Stimulated activated CD4-positive, alpha-beta T cell treated with anti-CD3 and anti-CD28 coated beads, Interleukin-4, amount 100 ng/mL, for 1 hour (primary cell): ENCODE results near the gene SPOP.

ENCODE experiments used
- DNase-seq: peaks from one replicate; pipeline ENCODE4 v3.0.0-alpha.2; 2020

The SPOP gene

DNA sequence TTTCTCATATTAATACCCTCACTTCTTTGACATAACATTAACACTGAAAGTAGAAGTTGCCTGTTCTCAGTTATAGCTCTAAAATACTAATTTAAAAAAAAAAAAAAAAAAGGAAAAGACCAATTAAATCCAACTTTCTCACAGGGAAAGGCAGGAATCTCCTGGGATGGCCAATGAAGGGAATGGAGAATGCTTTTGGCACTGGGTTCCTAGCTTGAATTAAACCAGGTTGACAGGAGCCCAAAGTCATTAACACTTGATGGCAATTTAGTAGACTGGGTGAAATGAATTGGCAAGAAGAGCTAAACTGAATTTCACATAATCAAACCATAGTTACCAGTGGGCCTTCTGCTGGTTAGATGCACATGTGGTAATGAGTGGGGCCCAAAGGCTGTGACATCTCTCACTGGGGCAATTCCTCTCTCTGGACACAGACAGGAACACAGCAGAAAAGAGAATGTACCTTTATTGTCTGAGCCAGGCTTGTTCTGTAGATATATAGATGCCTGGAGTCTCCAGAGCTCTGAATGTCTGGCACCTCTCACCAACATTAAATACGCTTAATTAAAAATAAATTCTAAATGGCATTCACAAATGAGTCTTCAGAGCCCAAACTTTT is 64.6 kb downstream of the SPOP start:
- DNase-seq: no peak

DNA sequence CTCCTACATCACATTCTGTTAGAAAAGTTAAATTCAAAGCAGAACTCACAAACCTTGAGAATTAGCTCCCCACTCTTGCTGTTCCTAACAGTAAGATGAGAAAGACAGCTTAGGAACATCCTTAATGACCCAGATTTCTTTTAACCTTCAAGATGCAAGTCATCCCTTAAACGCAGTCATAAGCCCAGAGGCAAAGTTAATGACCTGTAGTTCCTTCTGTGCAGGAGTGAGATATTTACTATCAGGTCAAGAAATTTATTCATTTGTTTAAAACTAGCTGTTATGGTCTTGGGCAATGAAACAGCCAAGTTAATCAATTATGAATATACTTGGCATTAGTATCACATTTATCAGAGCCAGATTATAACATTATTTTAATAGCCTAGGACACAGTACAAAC is 65.2 kb downstream of the SPOP start:
- DNase-seq: no peak

DNA sequence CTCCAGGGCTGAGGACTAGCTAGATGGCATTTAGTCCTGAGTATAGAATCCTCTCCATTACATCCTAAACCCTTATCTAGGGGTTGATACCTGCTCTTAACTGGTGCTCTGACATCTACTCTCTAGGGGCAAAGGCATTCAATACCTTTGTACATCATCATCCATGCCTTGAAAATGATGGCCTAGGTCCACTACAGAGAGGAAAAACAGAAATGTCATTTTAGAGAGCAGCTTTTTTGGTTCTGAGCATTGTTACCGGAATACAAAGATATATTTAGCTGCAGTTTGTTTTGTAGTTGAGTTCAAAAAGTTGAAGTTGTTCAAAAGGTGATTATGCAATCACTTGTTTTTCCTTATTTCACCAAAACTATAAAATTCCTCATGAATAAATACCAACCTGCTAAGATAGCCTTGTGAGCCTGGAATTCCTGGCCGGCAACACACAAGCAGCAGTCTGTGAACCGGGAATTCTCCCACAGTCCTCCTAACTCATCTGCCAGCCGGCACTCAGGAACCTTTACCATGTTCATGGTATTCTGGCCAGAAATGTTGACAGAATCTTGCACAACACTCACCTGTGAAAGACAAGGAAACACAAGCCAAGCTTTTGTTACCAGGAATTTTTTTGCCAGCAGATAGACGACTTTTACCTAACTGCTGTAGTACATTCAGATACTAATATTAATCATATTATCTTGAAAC is 66.9 kb downstream of the SPOP start:
- DNase-seq: no peak

DNA sequence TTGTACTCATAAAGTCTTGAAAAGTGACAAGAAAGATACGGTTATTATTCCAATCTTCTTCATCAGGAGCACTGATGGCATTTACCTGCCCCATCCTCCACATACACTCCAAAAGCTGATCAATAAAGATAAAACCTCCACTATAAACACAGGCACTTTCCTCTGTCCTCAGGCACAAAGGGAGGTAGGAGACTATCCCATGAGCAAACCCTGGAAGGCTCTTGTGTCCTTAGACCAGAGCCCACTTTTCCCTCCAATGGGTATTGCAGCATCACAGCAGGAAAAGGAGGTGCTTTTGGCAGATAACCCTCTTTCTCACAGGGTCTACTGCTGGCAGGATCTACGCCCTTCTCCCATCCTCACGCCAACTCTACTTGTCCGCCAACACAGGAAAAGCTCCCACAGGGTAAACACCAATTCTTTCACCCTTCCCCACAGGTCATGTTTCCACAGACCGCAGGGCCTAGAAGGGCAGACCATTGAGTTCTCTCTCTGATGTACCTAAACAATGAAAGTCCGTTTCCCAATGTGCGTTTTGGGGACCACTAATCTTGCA is 73.5 kb downstream of the SPOP start:
- DNase-seq: no peak

GRCh38 chr17:49603720-49604119 is 74.2 kb downstream of the SPOP start:
- DNase-seq: no peak

- DNase-seq: no peak
Measured at GRCh38 chr17:49603238-49603637, 74.7 kb downstream of the SPOP start.

- DNase-seq: no peak
Measured at GRCh38 chr17:49602783-49603182, 75.1 kb downstream of the SPOP start.

DNA sequence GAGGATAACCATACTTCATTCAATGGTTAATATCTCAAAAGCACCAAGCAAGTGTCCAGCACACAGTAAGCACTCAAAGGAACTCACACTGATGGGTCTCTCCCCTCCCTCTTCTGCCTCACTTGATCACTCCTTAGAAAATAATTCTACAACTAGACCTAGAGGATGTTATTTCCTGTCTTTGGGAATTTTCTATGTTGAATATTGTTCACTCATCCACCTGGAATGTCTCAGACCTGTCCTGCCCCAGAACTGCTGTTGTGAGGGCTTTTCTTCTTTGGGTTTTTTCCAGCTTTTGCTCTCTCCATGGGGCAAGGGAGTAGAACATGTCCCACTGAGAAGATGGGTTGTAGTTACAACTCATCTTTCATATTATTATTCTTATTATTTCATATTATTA is 76.9 kb downstream of the SPOP start:
- no peak for DNase-seq

GRCh38 chr17:49598918-49599317 is 79.0 kb downstream of the SPOP start:
- DNase-seq: no peak

DNA sequence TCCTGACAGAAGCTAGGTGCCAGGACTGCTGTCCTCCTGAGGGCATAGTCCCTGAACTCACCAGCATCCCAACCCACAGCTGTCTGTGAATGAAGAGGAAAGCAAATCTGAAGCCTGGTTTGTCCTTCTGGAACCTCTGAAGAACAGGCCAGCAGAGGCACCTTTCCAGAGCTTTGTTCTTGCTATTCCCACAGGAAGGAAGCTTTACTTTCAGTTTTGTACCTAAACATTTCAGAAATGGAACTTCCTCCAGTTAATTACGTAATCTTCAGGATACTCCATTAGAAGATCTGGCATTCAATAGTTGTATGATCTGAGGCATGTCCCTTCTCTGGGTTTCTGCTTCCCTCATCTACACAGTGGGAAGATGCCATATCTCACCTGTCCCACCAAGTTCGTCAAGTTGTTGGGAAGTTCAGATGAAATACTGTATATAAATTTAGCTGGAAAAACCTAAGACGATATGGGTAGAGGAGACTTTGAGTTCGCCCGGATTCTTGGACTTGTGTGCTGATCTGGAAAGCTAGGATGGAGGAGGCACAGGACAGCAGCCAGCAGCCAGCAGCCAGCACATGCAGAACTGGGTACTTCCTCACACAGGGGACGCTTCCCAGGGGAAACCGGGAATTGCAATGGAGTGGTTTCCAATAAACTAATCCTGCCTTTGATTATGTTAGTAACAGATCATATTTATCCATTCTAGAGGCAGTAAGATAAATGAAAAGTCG is 79.8 kb downstream of the SPOP start:
- no peak for DNase-seq

DNA sequence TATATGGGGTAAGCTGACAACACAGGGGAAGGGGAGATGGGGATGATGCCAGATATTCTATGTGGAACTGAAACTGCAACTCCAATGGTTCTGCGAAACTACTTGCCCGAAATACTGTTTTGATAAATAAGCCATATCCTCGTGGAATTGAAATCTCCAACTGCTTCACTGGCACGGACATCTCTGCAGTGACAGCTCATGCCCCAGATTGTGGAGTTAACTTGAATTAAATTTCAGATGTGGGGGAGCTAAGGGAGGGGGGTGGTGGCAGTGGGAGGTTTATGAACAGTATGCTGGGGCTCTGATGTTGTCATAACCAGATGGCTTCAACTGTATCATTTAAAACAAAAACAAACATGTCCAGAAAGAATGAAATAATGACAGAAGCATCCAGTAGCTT is 80.5 kb downstream of the SPOP start:
- DNase-seq: no peak

DNA sequence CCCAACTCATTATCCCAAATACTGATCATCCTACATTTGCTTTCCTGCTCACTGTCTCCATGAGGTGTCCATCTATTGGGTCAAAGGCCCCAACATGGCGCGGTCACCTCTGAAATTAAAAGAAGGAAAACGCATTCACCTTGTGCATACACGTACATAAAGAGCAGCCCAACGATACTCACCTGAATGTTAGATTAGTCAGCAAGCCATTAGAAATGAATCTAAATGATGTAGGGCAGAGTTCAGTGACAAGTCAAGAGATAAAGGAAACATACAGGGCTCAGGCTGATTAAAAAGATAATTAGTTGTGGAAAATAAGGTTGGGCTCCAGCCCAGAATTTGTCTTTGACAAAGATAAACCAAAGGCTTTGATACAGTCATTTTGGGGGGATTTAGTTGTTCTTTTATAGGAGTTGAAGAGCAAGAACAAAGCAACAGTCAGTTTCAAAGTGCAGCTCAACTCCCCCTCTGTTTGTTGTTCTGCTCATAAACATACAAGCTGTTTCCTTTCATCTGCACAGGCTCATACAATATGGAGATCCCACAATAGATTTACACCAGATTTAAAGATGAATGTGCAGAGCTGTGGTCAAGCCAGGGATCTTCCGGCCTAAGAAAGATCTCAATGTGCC is 81.2 kb downstream of the SPOP start:
- DNase-seq: no peak

DNA sequence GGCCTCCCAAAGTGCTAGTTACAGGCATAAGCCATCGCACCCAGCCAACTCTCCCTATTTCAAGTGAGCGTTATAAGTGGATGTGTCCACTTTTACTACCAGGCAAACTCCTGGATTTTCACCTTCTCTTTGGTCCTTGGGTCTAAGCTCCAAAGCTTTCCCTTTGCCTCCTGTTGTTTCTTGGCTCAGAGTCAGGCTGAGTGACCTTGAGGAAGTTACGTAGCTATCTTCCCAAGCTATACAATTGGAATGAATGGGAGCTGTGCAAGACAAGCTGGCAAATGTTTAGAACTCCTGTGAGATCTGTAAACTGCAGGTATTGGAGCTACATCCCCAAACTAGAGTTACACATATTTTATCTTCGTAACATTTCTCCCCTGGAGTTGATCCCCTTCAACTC is 81.9 kb downstream of the SPOP start:
- DNase-seq: no peak

GRCh38 chr17:49595328-49595727 is 82.6 kb downstream of the SPOP start:
- DNase-seq: no peak

DNA sequence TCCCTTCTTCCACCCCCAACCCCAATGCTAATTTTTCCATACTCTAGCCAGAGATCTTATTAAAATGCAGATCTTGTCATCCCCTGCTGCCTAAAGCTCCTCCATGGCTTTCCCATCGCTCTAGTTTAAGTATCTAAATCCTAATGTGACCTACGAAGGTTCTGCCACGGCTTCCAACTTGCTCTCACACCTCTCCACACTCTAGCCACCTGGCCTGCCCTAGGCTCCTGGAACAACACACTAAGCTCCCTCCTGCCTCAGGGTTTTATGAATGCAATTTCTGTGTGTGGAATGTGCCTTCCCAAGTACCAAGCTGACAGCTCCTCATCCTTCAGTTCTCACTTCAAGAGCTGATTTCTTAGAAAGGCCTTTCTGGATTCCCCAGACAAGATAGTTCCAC is 85.6 kb downstream of the SPOP start:
- DNase-seq: no peak

GRCh38 chr17:49590874-49591273 is 87.0 kb downstream of the SPOP start:
- DNase-seq: no peak

DNA sequence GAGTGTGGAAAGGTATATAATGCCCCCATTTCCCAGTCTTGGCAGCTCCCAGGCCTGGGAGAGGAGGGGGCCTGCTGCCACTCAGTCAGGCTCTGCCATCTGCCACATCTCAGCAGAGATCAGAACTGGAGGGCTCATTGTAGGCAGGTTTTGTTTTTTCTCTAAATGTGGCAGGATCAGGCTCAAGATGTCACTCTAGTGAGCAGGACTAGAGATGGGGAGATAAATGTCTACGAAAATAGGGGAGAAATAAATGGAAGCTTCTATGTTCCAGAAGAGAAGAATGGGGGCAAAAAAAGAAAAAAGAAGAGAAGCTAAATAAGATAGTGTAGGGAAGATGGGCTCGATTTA is 88.3 kb downstream of the SPOP start:
- no peak for DNase-seq

DNA sequence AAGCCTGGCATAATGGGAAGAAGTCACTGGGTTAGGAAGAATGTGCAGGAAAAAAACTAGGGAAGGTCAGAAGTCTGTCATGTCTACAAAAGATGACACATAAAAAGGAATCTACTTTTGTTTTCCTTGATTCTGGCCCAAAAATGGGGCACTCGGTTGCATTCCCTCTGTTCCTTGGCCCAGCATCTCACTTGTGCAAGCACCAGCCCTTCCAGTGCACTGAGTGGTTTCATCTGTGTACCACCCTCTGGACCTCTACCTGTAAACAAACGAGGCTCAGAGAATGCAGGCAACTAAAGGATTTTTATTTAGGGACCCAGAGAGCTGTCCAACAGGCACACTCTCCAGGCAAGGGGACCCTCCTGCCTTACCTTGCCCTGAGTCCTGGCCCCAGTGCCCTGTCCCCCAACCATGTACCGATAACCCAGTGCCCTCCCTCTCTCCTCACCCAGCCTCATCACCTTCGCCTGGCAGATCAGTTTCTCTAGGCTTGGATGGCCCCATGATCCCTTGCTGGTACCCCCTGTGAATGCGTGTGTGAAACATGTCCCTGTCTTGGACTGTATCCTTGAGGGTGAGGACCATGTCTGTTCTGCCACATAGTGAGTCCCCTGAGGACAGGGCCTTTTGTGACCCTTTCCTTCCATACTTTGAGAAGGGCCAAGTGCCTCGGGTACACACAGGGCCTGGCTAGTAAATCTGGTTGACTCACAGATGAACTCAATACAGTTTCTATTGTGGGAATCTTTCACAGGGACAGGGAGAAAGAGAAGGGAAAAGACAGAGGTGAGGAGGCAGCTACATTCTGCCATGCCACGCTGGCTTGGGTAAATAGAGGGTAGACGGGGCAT is 88.9 kb downstream of the SPOP start:
- no peak for DNase-seq

DNA sequence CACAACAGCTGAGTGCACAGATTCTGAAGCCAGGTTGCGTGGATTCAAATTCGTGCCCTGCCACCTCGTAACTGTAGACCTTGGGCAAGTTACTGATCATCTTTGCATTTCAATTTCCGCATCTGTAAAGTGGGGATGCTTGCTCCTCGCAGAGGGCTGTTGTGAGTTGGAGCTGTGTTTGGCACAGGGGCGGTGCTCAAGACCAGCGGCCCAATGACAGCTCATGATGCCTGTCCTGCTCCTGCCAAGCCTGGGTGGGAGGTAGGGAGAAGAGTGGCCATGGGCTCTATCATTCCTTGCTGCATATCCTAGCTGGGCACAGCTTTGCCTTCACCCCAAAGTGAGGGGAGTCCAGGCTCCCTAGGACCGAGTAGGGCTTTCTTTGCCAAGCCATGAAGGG is 89.6 kb downstream of the SPOP start:
- DNase-seq: no peak

- DNase-seq: no peak
Measured at GRCh38 chr17:49587366-49588073, 90.4 kb downstream of the SPOP start.

GRCh38 chr17:49585422-49586027 is 92.4 kb downstream of the SPOP start:
- DNase-seq: no peak

DNA sequence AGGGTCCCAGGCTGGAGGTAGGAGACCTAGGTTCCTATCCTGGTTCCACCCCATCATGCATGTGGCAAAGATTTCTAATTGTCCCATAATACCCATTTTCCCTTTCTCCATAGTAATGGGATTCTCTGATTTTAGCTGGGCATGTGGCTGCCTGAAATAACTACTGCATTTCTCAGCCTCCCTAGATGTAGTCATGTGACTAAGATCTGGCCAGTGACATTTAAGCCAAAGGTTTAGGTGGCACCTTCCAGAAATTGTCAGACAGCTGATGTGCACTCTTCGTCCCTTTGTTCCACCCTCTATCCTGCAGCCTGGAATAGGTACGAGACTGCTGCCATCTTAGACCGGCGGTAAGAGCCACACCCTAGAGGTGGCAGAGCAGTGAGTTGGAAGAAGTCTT is 94.0 kb downstream of the SPOP start:
- DNase-seq: no peak
